ENCODE data around the gene MICAL3. TPM values are rescaled to one million over a fixed set of nuclear protein-coding genes. Genes with fewer than 3 reads are reported as not detected.

MICAL3 gene
- total and polyA plus RNA-seq, 2 of the 8 experiments (the other 6 are each of a cell fraction or from before 2014, with no cell fraction given): 8.3 to 41.8 TPM

GRCh38 chr22:18056161-18056666 lies 31.9 kb upstream of the MICAL3 start:
- Histone ChIP-seq H3K18ac (ENCODE audit: extremely low read depth, low read length) (no peak overlapping the region), H3K36me3 (ENCODE audit: control insufficient read depth in 2 of 4, insufficient read depth in 4 of 4, low read length in 3 of 4) (no peaks in the 10 kb centered on the region), H2BK5ac (ENCODE audit: low read depth, low read length) (no peak overlapping the region), H3K9me3 (ENCODE audit: insufficient read depth in 2 of 2, low read depth in 1 of 2, low read length in 1 of 2) (0 out of 4 replicates have a peak, but pooled peaks cover 0 to 3% of the 10 kb centered on the region in 2 experiments), H3K56ac (replicated peaks; ENCODE audit: insufficient read length, low read depth, low read length) (no peak overlapping the region), H3K4ac (replicated peaks; ENCODE audit: insufficient read length, low read depth, low read length) (no peak overlapping the region), H3K27ac (ENCODE audit: low read depth, low read length) (no peak overlapping the region), H3K4me2 (ENCODE audit: insufficient read depth in 1 of 2, low read depth in 2 of 2, low read length in 2 of 2) (no peak overlapping the region), H3K4me1 (replicated peaks in 1 of 4; ENCODE audit: control insufficient read depth in 3 of 4, insufficient read depth in 4 of 4, low read length in 3 of 4) (peaks cover 0 to 3% (median 0%) of the 10 kb centered on the region in 4 experiments; a peak in 2 of 7 replicates), H3K4me3 (ENCODE audit: extremely low read depth in 1 of 4, insufficient read depth in 2 of 4, low read depth in 3 of 4, low read length in 4 of 4) (no peak overlapping the region), H2BK120ac (replicated peaks; ENCODE audit: low read depth, low read length) (no peak overlapping the region), H2AK5ac (ENCODE audit: low read depth, low read length) (no peak overlapping the region), H4K91ac (replicated peaks; ENCODE audit: insufficient read length, low read length) (no peak overlapping the region), H4K8ac (ENCODE audit: extremely low read depth, insufficient read depth, low read length) (no peak overlapping the region), H3K14ac (ENCODE audit: insufficient read length) (no peak overlapping the region), H3K9ac (replicated peaks in 1 of 4; ENCODE audit: extremely low read depth in 1 of 4, low read depth in 3 of 4, low read length in 3 of 4) (no peak overlapping the region), H2AFZ (ENCODE audit: low read length) (no peak overlapping the region), H4K20me1 (replicated peaks in 1 of 2; ENCODE audit: control insufficient read depth in 1 of 2, insufficient read depth in 2 of 2, low read length in 2 of 2) (no peaks in the 10 kb centered on the region), H3K23ac (ENCODE audit: insufficient read length) (no peak overlapping the region), H2BK15ac (ENCODE audit: low read length) (no peak overlapping the region), H3K23me2 (ENCODE audit: low read depth, low read length) (no peaks in the 10 kb centered on the region), H3K79me2 (ENCODE audit: control insufficient read depth in 1 of 2, insufficient read depth in 2 of 2, low read length in 2 of 2) (no peaks in the 10 kb centered on the region), H4K5ac (ENCODE audit: insufficient read length, low read depth, low read length) (no peak overlapping the region), H3K27me3 (replicated peaks in 1 of 4; ENCODE audit: control insufficient read depth in 3 of 4, extremely low read depth in 1 of 4, insufficient read depth in 3 of 4, low read length in 3 of 4) (no peaks in the 10 kb centered on the region; a peak in 1 of 7 replicates), H2BK12ac (ENCODE audit: low read depth, low read length) (0 out of 2 replicates have a peak overlapping the region, but pooled peaks have one; percentile 4), H3K79me1 (ENCODE audit: low read depth, low read length) (no peaks in the 10 kb centered on the region), H2BK20ac (ENCODE audit: low read length) (no peak overlapping the region)
- ChIA-PET CTCF (ENCODE audit: partially characterized antibody) (interaction anchor here (0.6 to 3.4 kb wide), 7 partner anchors 8 to 226 kb away, joined by 3 to 20 read pairs (median 3); partner anchors contain the start of gene PEX26), POLR2A (ENCODE audit: partially characterized antibody) (no interaction called here)
- FAIRE-seq (no peak), DNase-seq (ENCODE audit: low read depth in 1 of 2, low spot score in 2 of 2) (no peak)
- 81% methylated on average over 4 of the region's 4 CpGs; no CpG with 5 or more reads in 1 of the 2 experiments for WGBS, 2 experiments (ENCODE audit: extremely low coverage in 1 of 2, insufficient coverage in 1 of 2, insufficient read length in 1 of 2, insufficient replicate concordance in 2 of 2, low coverage in 1 of 2, low lambda C conversion rate in 2 of 2, missing lambda C conversion rate in 1 of 2)
- TF ChIP-seq CHD1 (IDR thresholded peaks at IDR 0.05; ENCODE audit: low read depth, low read length) (no peak), CHD2 (IDR thresholded peaks at IDR 0.05; ENCODE audit: low read length) (no peak), SP4 (IDR thresholded peaks at IDR 0.05; ENCODE audit: low read length) (no peak), RXRA (IDR thresholded peaks at IDR 0.05; ENCODE audit: insufficient read depth, low read depth, low read length) (no peak), POLR2AphosphoS5 (IDR thresholded peaks at IDR 0.05; ENCODE audit: low read depth, low read length) (no peak), SRF (IDR thresholded peaks at IDR 0.05; ENCODE audit: low read depth, low read length) (no peak), POU5F1 (IDR thresholded peaks at IDR 0.05; ENCODE audit: low read depth, low read length) (no peak)
- TF ChIP-seq, protein P1, sequence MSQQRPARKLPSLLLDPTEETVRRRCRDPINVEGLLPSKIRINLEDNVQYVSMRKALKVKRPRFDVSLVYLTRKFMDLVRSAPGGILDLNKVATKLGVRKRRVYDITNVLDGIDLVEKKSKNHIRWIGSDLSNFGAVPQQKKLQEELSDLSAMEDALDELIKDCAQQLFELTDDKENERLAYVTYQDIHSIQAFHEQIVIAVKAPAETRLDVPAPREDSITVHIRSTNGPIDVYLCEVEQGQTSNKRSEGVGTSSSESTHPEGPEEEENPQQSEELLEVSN (IDR thresholded peaks at IDR 0.05): no peak
